ENCODE results near the gene SHISAL2B.

- no peak for TF ChIP-seq CTCF (IDR thresholded peaks at IDR 0.05; ENCODE audit: low read depth, low read length, poor library complexity, severe bottlenecking)
- no peak for TF ChIP-seq EZH2phosphoT487 (IDR thresholded peaks at IDR 0.05; ENCODE audit: borderline replicate concordance, low read length)
Observed at GRCh38 chr5:64667068-64667467, 23.2 kb upstream of the SHISAL2B start.

Measured in DOHH2 (cell line).